Stimulated activated CD4-positive, alpha-beta T cell treated with anti-CD3 and anti-CD28 coated beads, TNF-alpha, amount 100 ng/mL, for 1 hour (primary cell): ENCODE measurements around the gene PTPA.

Source experiments
- DNase-seq, 3 donors: peaks; one replicate each; pipeline ENCODE4 v3.0.0-alpha.2; 2020; ENCODE audit warnings: low read depth in 3 of 3, low spot score in 1 of 3

Gene PTPA

GRCh38 chr9:129081388-129081904, 29.8 kb upstream of the PTPA start:
- DNase-seq: no peak

DNA sequence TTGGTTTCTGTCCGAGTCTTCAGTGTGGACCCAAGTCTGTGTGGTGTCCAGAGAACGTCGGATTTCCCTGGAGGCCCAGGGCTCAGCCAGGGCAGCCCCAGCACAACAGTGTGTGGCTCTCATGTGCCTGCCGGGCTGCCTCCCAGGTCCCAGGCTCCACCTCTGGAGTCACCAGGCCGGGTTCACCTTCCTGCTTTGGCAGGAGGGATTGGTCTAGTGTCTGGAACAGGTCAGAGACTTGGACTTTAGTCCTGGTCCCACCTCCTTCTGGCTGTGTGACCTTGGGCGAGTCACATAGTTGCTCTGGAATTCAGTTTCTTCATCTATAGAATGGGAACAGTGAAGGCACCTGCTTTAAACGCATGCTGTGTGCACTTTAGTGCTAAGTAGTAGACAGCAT, 27.1 kb upstream of the PTPA start:
- DNase-seq: no peak

- DNase-seq: no peak
Measured at GRCh38 chr9:129089246-129089645, 22.0 kb upstream of the PTPA start.

GRCh38 chr9:129093602-129094386, 17.4 kb upstream of the PTPA start:
- no peak for DNase-seq

DNA sequence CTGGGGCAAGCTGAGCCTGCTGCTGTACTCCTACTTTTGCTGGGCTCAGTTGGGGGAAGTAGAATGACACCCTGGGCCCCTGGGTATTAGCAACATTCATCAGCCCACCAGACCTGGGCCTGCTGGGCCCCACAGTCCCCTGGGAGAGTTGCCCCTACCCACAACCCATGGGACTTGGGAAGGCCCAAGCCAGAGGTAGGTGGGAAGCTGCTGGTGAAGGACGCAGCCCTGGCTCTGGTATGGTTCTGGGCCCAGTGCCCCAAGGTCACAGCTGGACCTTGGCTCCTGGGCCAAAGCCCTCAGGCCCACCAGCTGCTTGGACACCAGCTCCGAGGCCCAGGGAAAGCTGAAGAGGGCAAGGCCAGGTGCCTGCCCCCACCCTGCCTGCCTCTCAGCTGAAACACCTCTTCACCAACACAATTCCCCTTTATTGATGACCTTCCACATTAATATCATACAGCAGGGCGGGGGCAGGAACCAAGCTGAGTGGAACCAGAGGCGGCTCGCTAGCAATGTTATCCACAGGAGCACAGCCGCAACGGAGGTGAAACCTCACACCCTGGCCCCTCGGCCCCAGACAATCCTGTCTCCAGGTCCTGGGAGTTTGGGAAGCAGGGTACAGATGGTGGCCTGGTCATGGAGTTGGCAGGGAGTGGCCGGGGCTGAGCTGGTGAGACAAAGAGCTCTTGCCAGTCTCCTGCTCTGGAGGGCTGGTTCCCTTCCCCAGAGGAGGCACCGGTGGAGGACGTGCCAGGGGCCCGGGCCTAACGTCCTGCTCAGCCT, 16.6 kb upstream of the PTPA start:
- no peak for DNase-seq

DNA sequence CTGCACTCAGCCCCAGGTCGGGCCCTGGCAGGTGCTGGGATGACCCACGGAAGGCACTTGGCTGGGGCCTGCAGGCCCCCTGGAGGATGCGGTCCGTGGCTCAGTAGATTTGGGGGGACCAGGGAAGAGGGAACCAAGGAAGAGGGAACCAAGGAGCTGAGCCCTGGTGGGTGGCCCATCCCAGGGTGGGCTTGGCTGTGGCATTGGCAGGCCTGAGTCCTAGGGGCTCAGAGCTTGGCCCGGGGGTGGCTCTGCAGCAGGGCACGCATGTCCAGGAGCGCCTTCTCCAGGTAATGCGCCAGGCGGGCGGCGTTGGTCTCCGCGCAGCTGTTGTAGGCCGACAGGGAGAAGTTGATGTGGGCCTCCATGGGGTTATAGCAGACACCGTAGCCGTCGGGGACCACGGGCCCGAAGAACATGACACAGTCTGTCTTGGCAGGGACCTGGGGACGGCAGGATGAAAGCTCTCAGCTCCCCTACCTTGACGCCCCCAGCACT, 16.0 kb upstream of the PTPA start:
- DNase-seq: no peak

DNA sequence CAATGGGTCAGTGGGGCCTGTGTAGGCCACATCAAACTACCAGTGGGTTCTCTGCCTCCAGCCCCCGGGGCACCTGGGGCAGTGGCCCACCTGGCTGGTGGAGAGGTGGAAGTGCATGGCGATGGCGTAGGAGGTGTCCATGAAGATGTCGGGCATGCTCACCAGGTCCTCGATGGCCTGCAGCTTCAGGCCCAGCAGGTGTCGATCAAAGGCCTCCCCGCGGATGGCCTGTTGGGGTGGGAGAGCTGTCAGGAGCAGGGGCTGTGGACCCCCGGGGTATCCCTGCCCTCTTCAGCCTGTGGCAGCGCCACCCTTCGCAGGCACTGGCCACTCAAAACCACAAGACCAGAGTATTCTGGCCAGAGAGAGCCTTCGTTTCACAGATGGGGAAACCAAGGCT, 15.3 kb upstream of the PTPA start:
- no peak for DNase-seq

DNA sequence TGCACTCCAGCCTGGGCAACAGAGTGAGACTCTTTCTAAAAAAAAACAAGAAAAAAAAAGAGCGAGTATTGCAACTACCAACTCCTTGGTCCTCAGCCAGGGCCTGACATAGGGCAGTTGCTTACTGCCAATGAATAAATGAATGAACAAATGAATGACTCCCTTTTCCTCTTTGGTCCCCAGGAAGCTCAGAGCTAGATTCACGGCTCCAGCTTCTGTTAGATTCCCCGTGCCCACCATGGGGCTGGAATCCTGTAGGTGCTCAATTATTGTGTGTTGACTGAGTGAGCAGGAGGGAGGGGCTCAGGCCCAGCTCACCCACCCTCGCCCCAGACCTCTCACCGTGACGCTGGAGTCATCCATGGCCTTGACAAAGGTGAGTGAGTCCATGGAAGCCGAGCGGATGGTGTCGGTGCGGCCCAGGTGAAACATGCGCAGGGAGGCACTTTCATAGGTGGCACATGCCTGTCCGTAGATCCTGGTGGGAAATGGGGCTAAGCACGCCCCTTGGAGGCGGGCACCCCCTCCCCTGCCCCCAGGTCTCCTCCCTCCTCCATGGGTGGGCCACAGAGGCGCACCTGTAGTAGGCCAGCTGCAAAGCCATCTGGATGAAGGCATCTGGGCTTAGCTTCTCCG, 13.4 kb upstream of the PTPA start:
- no peak for DNase-seq

DNA sequence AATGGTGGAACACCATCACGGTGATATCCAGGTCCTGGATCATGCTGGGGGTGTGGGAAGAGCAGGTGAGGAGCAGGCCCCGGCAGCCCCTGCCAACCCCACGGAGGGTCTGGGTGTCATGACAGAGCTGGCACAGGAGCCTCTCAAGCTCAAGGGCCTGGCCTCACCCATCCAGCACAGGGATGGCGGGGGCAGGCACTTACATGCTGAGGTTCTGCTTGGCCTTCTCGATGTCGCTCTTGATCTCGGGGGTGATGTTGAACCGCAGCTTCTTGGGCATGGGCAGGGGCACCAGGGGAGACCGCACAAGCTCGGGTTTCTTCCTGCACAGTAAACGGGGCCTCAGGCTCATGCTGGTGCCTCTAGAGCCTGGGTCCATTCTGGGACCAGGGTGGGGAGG, 12.9 kb upstream of the PTPA start:
- DNase-seq: no peak

DNA sequence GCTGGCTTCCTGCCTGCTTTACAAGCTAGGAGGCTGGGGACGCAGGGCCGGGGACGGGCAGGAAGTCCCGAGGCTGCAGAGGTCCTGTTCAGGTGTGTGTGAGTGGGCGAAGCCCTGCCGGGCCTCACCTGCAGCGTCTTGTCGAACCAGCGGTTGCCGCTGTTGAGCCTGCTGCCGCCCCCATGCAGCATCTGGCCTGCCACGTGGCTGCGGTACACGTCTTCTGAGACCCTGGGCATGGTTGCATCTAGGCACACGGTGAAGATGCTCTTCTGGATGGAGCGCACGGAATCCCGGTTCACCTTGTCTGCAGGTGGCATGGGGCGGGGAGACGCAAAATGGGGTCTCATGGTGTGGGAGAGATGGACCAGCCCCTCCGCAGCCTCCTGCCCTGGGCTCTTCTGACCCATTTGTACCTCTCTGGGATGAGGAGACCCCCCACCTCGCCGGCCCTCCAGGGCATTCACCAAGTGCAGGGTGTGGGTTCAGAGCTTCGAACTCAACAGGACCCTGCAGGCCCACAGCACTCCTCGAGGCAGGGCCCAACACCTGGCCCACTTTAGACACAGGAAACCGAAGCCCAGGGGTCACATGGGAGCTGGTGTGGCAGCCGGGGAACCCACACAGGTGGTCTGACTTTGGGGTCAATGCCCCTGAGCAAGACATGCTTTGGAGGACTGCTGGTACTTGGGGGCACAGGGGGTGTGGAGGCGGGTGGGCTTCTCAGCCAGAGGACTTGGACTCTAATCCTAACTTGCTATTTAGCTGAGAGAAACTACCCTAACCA, 10.6 kb upstream of the PTPA start:
- DNase-seq: no peak

- DNase-seq: no peak
Measured at GRCh38 chr9:129101279-129101678, 9.9 kb upstream of the PTPA start.

GRCh38 chr9:129102095-129102525, 9.1 kb upstream of the PTPA start:
- DNase-seq: no peak

- DNase-seq: no peak
Measured at GRCh38 chr9:129102791-129103594, 8.2 kb upstream of the PTPA start.

DNA sequence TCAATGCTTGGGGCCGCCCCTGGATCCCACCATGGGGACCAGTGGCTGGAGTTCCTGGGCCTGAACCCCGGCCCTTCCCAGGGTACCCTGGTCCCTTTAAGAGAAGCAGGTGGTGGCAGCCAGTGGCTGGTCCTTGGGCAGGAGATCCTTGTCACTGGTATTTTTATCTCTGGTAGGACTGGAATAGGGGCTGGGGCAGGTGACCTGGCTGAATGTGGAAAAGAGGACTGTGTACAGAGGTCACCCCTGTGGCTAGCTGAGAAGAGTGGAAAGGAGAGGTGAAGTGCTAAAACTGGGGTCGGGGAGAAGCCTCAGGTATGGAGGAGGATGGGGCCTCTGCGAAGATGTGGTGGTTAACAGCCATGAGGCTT, 7.6 kb upstream of the PTPA start:
- no peak for DNase-seq

DNA sequence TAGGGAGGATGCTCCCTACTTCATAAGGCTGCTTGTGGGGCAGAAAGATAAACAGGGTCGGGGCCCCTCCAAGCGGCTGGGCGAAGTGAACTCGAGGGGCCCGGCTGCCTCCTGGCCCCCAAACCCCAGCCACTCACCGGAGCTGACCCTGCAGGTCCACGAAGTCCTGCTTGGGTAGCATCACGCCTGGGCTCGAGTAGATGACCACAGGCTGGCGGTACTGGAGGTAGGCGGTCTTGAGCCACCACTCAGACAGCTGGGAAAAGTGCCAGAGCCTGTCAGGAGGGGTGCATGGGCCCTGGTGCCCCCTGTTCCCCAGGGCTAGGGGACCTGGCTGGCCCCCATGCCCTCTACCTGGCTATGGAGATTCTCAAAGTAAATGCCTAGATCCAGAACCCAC, 7.2 kb upstream of the PTPA start:
- no peak for DNase-seq

DNA sequence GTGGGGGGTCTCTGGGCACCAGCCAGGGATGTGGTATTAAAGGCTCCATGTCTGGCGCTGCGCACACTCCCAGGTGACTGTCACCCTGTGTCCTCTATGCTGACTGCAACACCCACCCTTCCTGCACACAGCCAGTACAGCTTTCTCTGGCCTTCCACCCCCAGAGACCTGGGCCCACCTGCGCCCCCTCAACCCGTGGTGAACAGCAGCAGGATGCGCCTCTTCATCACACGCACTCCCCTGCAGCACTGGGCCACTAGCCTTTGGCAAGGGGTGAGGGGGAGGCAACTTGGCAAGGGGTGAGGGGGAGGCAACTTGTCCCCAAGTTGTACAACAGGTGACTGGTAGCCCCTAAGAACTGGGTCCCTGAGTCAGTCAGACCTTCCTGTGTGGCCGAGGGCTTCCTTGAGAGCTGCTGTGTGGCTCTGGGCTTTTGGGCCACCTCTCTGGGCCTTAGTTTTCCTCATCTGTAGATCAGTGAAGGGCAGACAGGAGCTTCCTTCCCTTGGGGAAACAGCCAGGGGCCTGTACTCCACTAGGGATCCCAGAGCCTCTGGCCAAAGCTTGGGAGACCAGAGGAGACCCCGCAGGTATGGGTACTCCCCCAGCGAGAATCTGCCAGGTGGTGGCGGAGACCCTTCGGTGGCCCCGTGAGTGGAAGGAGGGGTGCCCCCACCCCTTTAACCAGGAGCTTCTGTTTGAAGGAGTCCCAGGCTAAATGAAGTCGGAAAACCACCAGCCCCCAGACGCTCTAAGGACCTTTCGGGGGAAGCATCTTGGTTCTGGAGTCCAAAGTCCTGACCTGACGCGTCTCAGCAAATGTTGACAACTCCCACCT, 5.1 kb upstream of the PTPA start:
- DNase-seq: no peak

GRCh38 chr9:129107651-129108050, 3.6 kb upstream of the PTPA start:
- DNase-seq: no peak

GRCh38 chr9:129108083-129108804, 3.0 kb upstream of the PTPA start:
- no peak for DNase-seq
